HUDEP-2 (cell line): ENCODE data around the gene MTUS2.
A peak's percentile ranks its signal among the peaks of the same experiment; 100 is the strongest.
"Not testable (repeated sequence)": the region's sequence is repeated elsewhere in the genome, so short reads cannot be mapped to it uniquely, and the experiment has no call there.

Experiments used
- DNase-seq, 76 experiments: peaks; one replicate each; lab custom pipeline; 2025; ENCODE audit not compliant: unreplicated experiment in 76 of 76; lab: John Stamatoyannopoulos, UW

MTUS2 gene

DNA sequence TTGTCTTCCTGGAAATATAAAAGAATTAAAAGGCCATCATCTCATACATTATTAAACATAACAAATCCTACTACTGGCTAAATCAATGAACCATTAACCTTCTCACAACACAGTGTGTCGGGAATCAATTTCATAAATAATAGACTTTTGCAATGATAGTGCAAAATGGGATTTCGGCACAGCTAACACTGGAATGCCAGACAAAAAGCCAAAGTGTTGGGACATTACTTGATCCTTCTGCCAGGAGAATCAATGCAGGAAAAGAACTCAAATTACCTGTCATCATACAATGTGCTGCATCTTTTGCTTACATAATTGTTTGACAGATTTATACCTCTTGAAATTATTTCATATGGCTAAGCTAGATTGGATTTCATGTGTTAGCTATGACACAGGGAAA lies 334.3 kb downstream of the MTUS2 start:
- no peak for DNase-seq

DNA sequence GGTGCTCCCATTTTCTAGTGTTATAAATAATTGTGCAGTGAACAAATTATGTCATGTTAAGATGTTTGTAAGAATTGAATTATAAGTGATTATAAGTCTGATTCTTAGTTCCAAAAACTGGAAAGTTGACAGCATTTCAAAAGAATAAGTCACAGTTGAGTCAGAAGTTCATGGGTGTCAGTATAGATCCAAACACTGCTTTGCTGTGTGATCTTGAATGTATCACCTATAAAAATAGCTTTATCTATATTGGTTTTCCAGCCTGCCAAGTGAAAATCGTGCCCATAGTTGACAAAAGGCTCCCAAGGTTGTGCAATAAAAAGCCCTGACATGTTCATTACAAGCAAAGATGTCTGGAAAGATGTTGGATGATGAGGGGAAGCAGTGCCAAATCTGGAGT lies 336.0 kb downstream of the MTUS2 start:
- no peak for DNase-seq

DNA sequence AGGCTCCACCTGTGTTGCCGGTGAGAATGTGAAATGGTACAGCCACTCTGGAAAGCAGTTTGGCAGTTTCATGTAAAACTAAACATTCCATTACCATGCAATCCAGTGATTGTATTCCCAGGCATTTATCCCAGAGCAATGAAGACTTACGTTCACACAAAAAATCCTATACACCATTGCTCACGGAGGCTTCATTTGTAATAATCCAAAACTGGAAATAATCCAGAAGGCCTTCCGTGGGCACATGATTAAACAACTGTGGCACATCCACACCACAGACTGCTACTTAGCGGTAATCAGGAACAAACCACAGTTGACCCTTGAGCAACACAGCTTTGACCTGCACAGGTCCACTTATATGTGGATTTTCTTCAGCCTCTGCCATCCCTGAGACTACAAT lies 339.7 kb downstream of the MTUS2 start:
- no peak for DNase-seq

DNA sequence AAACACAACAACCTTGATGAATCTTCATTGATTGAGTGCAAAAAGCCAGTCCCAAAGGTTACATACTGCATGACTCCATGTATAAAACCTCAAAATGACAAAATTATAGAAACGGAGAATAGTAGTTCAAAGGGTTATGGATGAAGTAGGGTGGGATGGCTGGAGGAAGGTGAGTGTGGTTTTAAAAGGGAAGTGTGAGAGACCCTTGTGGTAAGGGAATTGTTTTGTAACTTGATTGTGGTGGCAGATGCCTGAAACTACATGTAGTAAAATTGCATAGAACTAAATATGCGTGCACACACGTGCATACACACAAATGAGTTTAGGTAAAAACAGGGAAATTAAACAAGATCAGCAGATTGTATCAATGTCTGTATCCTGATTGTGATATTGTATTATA lies 340.7 kb downstream of the MTUS2 start:
- DNase-seq = no peak

DNA sequence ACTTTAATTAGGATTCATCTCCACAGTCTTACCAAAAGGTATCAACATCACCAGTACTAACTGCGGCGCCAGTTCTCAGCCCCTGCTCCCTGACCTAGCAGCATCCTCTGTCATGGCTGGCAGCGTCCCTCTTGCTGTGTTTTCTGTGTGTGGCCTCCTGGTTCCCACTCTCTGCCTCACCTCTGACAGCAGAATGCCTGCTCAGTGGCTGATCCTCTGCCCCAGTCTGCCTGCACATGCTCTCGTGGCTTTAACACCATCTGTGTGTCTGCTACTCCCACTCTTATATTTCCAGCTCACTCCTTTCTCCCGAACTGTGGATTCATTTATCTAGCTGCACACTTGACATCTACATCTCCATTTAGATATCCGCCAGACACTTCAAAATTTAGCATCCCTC lies 341.5 kb downstream of the MTUS2 start:
- no peak for DNase-seq

DNA sequence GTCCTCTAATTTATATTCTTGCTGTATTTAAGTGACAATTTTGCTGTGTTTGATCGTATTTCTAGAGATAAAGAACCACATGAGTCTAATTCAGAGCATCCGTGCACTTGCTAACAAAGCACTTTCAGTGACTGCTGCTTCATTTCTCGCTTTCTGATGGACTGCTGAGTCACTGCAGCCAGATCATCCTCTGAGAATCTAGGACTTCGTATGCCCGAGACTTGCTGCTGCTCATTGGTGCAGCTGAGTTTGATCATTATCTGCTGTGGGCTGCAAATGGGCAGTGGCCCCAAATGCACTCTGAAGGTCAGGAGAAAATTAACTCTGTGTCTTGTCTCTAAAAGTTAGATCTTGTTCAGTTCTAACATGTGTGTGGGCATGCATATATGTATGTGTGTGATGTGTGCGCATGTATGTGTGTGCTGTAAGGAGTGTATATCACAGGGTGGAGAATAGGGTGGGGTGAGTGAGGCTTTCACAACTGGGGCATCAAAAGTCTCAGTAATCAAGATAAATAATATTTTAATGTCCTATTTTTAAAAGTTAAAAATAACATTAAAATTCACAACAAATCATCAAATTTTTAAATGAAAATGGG lies 342.6 kb downstream of the MTUS2 start:
- DNase-seq = no peak

DNA sequence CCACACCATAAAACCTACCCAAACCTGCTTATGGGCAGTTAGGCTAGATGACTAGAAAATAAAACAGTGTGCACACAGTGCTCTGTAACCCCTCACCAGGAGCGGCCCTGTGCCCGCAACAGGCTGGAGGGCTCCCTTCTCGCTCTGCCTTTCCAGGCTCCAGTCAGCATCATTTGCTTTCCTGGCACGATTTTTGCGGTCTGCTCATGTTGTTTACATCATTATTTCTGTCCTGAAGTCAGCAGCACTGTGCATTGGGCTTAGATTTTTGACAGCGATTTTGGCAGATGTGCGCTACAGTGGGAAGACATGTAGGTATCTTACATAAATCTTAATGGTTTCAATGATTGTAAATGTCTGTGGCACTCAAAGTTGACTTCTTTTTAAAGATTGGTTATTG lies 344.0 kb downstream of the MTUS2 start:
- no peak for DNase-seq

DNA sequence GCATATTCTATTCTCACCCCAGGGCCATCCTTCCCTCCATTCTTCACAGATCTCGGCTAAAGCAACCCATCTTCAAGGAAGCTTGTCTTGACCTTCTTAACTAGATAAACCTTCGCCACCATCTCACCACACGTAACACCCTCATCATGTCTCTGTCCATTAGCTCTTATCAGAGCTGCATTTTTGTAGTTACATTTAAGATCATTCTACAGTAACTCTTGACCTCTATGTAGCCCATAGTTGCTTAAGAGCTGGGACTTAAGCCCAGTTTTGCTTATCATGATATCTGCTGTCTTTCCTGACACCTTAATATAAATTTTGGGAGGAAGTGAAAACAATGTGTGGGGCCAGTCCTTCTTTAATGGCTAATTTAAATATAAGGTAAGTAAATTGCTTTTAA lies 345.1 kb downstream of the MTUS2 start:
- DNase-seq = no peak

DNA sequence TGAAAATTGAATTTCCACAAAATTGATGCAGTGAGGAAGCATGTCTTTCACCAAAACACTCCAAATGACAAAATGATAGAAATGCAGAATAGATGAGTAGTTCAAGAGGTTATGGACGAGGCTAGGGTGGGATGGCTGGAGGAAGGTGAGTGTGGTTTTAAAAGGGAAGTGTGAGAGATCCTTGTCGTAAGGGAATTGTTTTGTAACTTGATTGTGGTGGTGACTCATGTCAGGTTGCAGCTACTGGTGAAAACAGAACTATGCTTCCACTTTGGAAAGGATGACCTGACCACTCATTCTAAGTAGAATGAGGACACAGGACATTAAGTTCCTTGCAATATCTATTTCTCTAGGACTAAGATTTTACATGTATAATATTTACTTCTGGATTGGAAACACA lies 345.7 kb downstream of the MTUS2 start:
- no peak for DNase-seq

DNA sequence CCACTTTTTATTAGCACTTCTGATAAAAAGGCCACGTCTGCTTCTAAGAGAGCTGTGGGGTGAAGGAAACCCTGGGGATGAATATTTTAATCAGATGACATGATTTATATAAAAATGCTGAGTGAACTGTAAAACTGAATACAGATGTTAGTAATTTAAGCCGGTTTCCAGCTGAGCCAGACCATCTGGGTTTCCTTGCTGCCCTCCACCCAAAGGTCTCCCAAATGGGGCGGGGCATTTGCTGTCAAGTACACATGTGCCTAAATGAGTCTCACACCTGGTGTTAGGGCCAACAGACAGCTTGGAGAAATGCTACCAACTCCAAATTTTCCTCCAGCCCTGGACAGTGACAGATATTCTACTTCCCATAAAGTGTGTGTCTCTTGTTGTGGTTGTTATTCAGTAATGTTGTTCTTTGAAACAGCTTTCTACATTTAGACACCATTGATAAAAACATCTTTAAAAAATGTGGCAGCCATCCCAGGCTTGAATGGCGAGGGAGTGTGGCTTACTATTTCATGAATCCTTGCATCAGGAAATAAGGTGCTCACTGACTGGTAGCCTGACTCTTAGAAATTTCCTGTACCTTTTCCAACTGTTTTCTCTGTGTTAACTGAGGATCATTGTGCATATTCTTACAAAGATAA lies 350.4 kb downstream of the MTUS2 start:
- no peak for DNase-seq

DNA sequence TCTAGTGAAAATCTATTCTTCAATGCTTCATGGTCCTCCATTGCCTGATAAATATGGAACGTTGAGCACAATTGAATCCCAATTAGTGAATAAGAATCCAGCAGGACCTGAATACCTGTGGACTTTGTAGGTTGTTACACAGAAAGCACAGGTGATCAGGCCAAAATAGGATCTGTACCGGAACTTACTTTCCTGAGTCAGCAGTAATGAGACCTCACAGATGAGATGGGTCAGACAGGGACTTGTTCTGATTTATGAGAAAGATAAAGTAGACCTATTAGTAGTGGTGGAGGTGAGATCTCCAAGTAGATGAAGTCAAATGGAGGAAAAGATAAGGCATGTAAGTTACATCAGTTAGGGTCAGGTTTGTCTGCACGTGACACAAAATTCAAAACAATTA lies 351.1 kb downstream of the MTUS2 start:
- no peak for DNase-seq

DNA sequence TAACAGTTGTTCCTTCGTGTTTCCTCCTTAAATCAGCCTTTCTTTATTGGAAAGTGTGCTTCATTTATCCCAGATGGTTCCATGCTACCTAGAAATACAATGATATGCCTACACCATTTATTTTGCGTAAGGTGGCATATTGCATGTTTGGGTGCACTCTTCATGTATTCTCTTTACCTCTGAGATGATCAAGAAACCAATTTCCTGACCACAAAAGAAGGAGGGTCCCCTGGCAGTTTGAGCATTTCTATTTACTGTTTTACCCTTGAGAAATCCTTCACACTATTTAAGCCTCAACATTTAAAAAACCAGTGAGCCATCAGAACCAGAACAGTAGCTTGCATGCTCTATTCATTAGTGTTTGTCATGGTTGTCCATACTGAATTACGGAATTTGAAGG lies 354.0 kb downstream of the MTUS2 start:
- DNase-seq = no peak

DNA sequence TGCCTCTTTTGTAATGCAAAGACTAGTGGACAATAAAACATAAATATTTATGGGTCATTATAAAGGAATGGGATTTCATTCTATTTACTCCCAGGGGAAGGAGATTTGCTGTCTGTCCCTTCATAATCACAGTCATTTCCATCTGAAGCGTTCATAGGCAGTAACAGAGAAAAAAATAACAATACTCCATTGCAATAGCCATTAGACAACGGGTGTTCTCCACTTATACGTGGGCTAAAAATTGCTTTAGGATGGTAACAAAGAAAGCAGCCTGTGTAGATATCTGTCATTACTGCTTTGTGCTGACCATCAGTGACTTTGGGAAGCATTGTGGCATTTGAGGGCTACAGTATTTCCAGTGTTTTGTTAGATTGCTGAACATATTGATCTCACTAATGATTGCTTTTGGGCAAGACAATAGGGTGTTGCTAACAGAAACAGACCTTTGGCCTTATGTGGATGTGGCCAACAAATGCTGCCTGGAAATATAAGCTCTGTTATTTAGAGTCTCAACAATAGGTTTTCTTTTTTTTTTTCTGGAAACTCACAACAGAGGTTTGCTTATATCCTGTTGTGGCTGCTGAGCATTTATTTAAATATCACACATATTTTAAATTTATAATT lies 355.2 kb downstream of the MTUS2 start:
- DNase-seq = no peak

DNA sequence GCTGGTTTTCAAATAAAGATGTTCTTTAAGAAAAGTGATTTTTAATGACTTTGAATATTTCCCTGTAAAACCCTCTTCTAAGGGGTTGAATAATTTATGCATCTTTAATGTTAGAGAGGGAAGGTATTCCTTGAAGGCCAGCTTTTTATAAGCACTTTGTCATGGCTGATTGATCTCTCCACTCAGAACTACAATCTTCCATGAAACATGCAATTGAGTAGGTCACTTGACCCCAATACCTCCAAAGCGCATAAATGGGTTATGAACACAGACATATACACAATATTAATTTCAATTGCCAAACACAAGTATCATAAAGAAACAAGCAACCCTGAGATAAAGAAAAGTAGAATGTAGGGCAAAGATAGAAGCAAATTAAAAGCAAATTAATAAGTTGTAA lies 359.9 kb downstream of the MTUS2 start:
- no peak for DNase-seq

DNA sequence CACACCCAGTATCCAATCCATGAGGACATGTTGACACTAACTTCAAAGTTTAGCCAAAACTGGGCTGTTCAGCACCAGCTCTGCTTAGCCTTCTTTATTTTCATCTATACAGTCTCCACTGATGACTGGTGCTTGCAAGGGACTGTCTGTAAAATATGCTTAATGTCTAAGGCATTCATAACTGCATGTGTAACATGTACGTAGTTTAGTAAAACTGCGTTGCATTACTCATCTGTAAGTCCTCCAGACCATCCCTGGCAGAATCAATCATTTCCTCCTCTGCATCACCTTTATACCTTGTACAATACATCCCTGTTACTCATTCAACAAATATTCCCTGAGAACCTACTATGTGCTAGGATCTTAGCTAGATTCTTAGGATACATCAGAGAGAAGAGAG lies 362.1 kb downstream of the MTUS2 start:
- no peak for DNase-seq

DNA sequence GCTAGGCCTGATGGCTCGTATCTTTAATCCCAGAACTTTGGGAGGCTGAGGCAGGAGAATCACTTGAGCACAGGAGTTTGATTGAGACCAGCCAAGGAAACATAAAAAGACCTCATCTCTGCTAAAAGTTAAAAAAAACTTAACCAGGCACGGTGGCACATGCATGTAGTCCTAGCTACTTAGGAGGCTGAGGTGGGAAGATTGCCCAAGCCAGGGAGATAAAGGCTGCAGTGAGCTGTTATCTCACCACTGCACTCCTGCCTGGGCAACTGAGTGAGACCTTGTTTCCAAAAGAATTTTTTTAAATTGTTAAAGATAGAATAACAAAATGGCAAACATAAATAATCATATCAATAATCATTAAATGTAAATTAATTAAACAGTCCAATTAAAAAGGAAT lies 365.8 kb downstream of the MTUS2 start:
- DNase-seq = peak in 73 of 76 experiments; percentile 6 to 89 (median 68)

DNA sequence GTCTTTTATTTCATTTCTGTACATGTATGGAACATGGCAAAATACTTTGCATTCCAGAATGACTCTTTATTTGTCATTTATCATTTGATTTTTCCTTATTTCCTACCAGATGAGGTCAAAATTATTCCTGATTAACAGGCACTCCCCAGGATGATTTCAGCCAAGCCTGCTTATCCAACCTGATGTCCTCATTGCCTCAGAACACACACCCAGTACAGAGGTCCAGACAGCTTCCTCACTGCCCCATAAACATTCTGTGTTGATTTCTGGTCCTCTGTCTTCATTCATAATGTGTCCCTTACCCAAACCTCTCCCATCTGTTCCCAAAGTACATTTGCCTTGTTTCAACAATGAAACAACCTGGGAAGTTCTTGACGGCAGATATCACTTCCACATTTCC lies 367.4 kb downstream of the MTUS2 start:
- DNase-seq = no peak

DNA sequence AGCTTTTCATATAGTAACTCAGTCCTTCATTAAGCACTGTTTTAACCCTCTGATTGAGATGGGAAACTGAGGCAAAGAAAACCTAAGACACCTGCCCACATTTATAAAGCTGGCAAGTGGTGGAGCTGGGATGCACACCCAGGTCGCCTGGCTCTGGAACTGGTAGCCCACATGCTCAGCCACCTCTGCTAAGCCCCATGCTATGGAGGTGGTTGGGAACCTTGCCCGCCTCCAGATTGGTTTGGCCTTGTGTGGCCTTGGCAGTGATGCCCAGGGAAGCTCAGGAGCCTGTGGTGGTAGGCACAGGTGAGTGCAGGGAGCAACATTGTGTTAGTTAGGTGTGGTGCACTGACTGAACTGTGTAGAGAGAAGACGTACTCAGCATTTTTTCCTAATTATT lies 370.2 kb downstream of the MTUS2 start:
- no peak for DNase-seq

DNA sequence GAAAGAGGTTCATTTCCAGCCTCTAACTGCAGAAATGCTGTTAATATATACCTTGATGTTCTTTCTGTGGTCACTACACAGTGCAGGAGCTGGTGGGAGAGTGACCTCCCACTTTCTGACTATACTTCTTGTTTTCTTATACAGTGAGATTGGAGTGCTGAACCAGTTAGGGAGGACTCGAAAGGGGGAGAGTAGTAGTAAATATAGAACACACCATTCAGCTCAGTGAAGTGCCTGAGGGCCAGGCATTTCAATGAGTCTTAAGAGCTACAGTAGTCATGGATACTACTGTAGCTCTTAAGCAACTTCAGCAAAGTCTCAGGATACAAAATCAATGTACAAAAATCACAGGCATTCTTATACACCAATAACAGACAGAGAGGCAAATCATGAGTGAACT lies 372.9 kb downstream of the MTUS2 start:
- DNase-seq = no peak

DNA sequence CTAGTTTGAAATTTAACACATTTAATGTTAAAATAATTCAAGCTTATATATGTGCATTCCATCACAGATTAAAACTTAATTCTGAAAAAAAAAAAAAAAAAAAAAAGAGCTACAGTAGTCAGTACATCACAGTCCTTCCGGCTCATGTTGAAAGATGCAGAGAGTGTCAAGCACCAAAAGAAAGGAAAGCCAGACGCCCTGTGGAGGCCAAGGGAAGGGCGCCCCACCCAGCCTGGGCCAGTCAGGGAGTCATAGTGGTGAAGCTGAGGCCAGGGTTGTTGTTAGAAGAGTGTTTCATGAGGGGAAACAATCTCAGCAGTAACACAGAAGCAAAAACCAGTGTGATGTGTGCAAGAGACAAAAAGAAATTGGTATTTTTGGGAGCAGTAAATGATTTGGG lies 375.3 kb downstream of the MTUS2 start:
- no peak for DNase-seq

DNA sequence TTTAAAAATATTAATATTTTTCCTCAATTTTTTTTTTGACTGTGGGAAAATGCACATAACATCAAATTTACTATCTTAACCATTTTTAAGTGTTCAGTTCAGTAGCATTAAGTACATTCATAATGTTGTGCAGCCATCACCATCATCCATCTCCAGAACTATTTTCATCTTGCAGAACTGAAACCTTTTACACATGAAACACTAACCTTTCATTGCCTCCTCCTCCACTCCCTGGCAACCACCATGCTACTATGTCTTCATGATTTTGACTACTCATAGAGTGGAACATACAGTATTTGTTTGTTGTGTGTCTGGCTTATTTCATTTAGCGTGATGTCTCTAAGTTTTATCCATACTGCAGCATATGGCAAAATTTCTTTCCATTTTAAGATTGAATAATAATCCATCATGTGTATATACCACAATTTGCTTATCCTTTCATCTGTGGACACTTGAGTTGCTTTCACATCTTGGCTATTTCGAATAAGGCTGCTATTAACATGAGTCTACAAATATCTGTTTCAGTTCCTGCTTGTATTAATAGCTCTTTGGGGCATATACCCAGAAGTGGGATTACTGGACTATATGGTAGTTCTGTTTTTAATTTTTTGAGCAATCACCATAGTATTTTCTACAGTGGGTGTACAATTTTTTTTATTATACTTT lies 376.4 kb downstream of the MTUS2 start:
- DNase-seq = no peak

DNA sequence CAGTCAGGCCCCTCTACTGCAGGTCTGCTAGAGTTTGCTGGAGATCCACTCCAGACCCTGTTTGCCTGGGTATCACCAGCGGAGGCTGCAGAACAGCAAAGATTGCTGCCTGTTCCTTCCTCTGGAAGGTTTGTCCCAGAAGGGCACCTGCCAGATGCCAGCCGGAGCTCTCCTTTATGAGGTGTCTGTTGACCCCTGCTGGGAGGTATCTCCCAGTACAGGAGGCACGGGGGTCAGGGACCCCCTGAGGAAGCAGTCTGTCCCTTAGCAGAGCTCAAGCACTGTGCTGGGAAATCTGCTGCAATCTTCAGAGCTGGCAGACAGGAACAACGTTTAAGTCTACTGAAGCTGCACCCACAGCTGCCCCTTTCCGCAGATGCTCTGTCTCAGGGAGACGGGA lies 382.6 kb downstream of the MTUS2 start:
- DNase-seq = not testable (repeated sequence)
